K562 treated with DMSO at 1 percent for 12 hours (cell line): ENCODE data around the gene PLXNA4. TPM values are rescaled to one million over a fixed set of nuclear protein-coding genes. Genes with fewer than 3 reads are reported as not detected.

Experiments used
- total RNA-seq: library from RNA; unstranded; fragments of 300-600 nt; gene quantifications from 2 replicates; pipeline ENCODE4 v1.2.3, GENCODE V29; 2022; ENCODE audit not compliant: insufficient read depth

Gene PLXNA4
- not detected in 2 replicates for total RNA-seq

DNA sequence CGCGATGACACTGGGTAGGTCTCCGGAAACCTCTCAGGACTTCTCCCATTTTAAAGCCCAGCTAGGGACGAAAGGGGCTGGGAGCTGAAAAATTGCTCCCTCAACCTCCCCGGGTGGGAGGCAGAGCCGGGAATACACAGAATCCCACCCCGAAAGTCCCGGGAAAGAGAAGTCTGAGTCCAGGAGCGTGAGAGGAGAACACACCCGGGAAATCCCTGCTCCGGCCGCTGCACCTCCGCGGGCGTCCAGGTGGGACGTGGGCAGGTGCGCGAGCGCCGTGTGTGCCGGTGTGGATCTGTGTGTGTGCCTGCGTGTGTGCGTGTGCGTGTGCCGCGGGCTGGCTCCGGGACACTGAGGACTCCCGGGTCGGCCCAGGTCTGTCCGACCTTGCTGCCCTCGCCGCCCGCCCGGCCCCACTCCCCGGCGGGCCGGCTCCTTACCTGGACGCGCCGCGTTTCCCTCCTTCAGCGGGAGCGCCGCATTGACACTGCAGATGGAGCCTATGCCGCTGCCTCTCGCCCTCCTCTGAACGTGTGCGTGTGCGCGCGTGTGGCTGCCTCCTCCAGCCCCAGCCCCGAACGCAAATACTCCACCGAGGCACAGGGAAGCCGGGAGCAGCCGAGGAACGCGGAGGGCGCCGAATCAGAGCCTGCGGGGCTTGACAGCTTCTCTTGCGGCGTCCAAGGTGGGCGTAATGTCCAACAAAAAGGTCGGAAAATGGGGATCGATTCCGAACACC is at the start of gene PLXNA4:
Gene PLXNA4 (minus strand): TSS at position 489 of the 739 bp plus-strand sequence. CDS start 67,777 bp downstream, outside the sequence.

